GM12874 (cell line): ENCODE results near the gene HYAL3.
A peak's percentile ranks its signal among the peaks of the same experiment; 100 is the strongest.

Experiments used
- TF ChIP-seq, protein P1 (sequence below): IDR thresholded peaks from 2 replicates; pipeline ENCODE4 v1.5.1; 2011; ENCODE audit warnings: low read depth, mild to moderate bottlenecking, control low read depth, low read length, moderate library complexity; ENCODE audit not compliant: insufficient read depth

The HYAL3 gene

GRCh38 chr3:50274371-50275104 is 24.7 kb downstream of the HYAL3 start:
- TF ChIP-seq, protein P1, sequence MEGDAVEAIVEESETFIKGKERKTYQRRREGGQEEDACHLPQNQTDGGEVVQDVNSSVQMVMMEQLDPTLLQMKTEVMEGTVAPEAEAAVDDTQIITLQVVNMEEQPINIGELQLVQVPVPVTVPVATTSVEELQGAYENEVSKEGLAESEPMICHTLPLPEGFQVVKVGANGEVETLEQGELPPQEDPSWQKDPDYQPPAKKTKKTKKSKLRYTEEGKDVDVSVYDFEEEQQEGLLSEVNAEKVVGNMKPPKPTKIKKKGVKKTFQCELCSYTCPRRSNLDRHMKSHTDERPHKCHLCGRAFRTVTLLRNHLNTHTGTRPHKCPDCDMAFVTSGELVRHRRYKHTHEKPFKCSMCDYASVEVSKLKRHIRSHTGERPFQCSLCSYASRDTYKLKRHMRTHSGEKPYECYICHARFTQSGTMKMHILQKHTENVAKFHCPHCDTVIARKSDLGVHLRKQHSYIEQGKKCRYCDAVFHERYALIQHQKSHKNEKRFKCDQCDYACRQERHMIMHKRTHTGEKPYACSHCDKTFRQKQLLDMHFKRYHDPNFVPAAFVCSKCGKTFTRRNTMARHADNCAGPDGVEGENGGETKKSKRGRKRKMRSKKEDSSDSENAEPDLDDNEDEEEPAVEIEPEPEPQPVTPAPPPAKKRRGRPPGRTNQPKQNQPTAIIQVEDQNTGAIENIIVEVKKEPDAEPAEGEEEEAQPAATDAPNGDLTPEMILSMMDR = peak; percentile 84

GRCh38 chr3:50273689-50274065 is 25.5 kb downstream of the HYAL3 start:
- TF ChIP-seq, protein P1 = no peak

- TF ChIP-seq, protein P1 = peak; percentile 98
Observed at GRCh38 chr3:50272911-50273688, 26.1 kb downstream of the HYAL3 start.

- TF ChIP-seq, protein P1 = no peak
Observed at GRCh38 chr3:50271314-50271936, 27.8 kb downstream of the HYAL3 start.

GRCh38 chr3:50270422-50271224 is 28.6 kb downstream of the HYAL3 start:
- TF ChIP-seq, protein P1 = no peak

DNA sequence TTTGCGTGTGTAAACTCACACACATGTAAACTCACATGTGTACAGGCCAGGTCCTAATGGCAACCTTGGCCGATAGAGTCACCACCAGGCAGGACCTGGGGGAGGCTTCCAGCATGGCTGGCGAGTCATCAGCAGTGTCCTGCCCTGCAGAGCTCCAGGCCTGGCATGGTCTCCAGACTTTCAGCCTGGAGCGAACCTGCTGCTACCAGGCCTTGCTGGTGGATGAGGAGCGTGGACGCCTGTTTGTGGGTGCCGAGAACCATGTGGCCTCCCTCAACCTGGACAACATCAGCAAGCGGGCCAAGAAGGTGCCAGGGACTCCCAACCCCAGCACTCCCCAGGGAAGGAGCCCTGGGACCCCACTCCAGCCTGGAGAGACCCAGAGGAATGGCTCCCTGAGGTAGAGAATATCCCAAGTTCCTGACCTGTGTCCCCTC is 29.2 kb downstream of the HYAL3 start:
- TF ChIP-seq, protein P1 = no peak
